GM12872 (cell line): ENCODE results near the gene CXCL16.

Experiments used
- TF ChIP-seq, protein P1 (sequence below): IDR thresholded peaks from 3 replicates; pipeline ENCODE4 v1.5.1; 2011; ENCODE audit warnings: low read depth, mild to moderate bottlenecking, low read length, moderate library complexity; ENCODE audit not compliant: insufficient read depth

Gene CXCL16

DNA sequence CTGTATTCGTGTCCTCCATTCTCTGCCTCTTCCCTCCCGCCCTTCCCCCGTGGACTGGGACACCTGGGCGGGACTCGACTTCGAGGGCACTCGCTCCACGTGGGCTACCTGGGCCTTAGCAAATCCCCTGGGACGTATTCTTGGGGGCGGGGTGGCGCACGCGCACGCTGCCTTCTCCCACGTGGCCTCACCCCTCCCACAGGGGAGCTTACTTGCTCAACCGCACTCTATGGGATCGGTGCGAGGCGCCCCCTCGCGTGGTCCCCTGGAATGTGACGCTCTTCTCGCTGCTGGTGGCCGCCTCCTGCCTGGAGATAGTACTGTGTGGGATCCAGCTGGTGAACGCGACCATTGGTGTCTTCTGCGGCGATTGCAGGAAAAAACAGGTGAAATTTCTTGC, 42.9 kb upstream of the CXCL16 start:
- TF ChIP-seq, protein P1, sequence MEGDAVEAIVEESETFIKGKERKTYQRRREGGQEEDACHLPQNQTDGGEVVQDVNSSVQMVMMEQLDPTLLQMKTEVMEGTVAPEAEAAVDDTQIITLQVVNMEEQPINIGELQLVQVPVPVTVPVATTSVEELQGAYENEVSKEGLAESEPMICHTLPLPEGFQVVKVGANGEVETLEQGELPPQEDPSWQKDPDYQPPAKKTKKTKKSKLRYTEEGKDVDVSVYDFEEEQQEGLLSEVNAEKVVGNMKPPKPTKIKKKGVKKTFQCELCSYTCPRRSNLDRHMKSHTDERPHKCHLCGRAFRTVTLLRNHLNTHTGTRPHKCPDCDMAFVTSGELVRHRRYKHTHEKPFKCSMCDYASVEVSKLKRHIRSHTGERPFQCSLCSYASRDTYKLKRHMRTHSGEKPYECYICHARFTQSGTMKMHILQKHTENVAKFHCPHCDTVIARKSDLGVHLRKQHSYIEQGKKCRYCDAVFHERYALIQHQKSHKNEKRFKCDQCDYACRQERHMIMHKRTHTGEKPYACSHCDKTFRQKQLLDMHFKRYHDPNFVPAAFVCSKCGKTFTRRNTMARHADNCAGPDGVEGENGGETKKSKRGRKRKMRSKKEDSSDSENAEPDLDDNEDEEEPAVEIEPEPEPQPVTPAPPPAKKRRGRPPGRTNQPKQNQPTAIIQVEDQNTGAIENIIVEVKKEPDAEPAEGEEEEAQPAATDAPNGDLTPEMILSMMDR: no peak

DNA sequence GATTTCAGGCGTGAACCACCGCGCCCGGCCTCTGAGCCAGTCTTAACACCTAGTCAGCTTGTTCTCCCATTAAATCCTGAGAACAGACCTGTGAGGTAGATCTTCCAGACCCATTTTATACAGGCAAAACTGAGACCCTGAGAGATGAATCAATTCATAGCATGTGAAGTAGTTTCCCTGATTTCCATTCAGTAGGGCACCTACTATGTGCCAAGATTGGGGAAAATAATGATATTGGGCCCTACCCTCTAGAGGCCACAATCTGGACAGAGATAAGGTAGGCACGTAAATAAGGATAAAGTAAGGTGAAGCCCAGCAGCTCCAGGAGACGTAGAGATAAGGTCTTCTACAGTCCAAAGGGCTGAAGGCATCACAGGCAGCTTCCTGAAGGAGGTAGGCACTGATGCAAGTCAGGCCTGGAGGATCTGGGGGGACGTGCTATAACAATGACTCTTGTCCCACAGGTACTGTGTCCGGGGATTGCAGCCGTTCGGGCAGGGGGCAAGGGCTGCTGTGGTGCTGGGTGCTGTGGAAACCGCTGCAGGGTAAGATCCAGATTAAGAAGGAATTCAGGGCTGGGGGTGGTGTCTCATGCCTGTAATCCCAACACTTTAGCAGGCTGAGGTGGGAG, 40.7 kb upstream of the CXCL16 start:
- TF ChIP-seq, protein P1: no peak

DNA sequence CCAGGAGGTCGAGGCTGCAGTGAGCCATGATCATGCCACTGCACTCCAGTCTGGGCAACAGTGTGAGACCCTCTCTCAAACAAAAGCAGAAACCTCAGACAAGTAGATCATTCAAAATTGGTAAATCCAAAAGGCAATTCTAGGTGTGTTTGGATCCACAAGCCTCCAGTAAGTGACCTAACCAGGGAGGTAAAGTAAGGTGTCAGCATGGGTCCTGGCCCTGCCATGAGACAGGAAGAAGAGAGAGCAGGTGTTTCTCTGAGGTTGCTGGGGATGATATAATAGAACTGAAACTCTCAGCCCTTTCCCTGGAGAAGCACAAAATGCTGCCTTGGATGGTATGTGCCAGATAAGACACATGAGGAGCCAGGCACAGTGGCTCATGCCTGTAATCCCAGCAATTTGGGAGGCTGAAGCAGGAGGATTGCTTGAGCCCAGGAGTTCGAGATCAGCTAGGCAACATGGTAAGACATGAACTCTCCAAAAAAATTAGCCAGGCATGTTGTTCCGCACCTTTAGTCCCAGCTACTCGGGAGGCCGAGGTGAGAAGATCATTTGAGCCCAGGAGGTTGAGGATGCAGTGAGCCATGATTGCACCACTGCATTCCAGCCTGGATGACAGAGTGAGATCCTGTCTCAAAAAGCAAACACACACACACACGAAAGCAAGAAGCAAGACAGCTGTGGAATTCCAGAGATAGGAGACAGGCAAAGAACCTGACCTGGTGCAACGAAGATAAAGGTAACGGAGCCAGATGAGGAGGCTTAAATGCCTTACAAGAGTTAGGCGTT, 38.4 kb upstream of the CXCL16 start:
- TF ChIP-seq, protein P1: no peak

DNA sequence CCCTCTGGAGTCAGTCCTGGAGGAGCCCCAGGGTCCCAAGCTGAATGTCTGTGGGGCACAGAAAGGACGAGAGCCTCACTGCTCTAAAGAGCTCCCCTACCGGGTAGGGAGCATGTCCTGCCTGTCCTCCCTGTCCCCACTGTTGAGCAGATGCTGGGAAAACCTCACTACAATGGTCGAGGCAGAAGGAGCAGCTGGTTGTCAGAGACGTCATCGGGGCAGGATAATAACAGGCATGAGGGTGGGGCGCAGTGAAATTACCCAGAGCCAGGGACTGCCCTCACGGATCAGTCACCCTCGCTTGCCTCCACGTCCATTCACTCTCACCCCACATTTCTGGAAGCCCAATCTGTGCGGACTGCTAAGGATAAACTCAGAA, 32.5 kb upstream of the CXCL16 start:
- TF ChIP-seq, protein P1: no peak

DNA sequence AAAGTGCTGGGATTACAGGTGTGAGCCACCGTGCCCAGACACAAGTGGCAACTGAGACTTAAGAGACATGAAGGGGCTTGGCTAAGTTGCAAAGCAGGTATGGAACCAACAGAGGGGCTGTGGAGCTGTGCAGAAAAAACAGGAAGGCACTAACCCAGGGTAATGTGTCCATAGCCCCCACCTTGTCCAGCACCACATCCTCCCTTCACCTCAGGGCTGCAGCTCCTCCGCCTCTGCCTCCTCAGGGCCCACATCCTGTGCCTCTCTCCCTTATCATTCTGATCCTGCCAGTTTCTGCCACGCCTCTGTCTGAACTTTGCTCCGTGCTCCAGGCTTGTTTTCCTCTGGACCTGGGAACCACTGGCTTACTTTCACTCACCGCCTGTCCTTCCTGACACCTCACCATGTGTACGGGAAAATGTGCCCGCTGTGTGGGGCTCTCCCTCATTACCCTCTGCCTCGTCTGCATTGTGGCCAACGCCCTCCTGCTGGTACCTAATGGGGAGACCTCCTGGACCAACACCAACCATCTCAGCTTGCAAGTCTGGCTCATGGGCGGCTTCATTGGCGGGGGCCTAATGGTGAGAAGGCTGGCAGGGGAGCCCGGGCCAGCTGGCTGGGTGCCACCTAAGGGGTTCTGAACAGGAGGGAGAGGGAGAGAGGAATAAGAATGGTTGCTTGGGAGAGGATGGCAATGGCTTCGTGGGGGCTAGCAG, 31.9 kb upstream of the CXCL16 start, which contains the start of gene TM4SF5:
Gene TM4SF5, plus strand, starts transcription at position 368 of the 716 bp plus-strand sequence. Its CDS starts 37 bp downstream, at position 405.
- TF ChIP-seq, protein P1: no peak

DNA sequence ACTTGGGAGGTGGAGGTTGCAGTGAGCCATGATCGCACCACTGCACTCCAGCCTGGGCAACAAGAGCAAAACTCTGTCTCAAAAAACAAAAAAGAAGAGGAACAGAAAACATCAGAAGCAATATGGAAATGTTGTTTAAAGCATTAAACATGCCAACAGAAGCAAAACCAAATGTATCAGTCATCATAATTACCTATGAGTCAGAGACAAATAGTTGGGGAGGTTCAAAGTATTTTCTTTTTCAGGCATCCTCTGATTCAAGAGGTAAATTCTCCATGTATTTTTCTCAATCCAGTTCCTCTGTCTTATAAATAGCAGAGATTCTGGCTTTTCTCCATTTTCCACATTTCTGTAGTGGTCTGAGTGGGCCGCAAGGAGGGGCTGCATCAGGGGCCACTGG, 29.9 kb upstream of the CXCL16 start:
- TF ChIP-seq, protein P1: no peak

DNA sequence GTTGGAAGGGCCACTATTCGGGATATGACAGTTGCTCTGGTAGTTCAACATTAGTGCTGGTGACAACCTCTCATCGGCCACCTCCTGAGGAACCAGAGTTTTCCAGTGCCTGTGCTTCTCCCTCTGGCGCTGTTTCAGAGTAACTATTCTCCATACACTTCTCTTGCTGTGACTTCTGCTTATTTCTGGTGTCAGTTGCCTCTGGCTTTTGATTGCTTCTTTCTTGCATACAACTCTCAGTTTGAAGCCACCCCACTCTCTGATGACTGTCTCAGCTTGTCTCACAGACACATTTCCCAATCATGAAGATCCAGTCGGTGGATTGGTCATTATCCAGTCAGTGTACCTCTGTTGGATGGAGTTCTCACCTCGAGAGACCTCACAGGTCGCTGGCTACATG, 28.6 kb upstream of the CXCL16 start:
- TF ChIP-seq, protein P1: no peak
